Thyroid gland (tissue), 4 donors: Measurements from ENCODE around the gene PNMA6E. TPM values are rescaled to one million over a fixed set of nuclear protein-coding genes. Genes with fewer than 3 reads are reported as not detected.
A peak's percentile ranks its signal among the peaks of the same experiment; 100 is the strongest.

ENCODE experiments used
- DNase-seq, 2 donors: peaks; one replicate each; pipeline ENCODE4 v3.0.0-alpha.2; 2019
- H3K27ac ChIP-seq, 3 donors: fragments of 200-600 bp; sonication (generic); 1 replicate in 2 of 3; 2 replicates in 1 of 3; pipeline ENCODE4 v1.5.1; 2016 to 2019; ENCODE audit warnings: mild to moderate bottlenecking in 1 of 3, moderate library complexity in 1 of 3
- H3K27me3 ChIP-seq: fragments of 200-600 bp; sonication (generic); one replicate; pipeline ENCODE4 v1.5.1; 2019
- H3K36me3 ChIP-seq, 2 donors: fragments of 200-600 bp; sonication (generic); one replicate each; pipeline ENCODE4 v1.5.1; 2016 to 2019
- H3K4me1 ChIP-seq, 2 donors: fragments of 200-600 bp; sonication (generic); one replicate each; pipeline ENCODE4 v1.5.1; 2017 to 2019
- H3K4me3 ChIP-seq, 3 donors: fragments of 200-600 bp; sonication (generic); replicated peaks in 1 of 3; 1 replicate in 2 of 3; 2 replicates in 1 of 3; pipeline ENCODE4 v1.5.1; 2016; ENCODE audit warnings: mild to moderate bottlenecking in 1 of 3
- H3K9me3 ChIP-seq: fragments of 200-600 bp; sonication (generic); one replicate; pipeline ENCODE4 v1.5.1; 2017
- POLR2A ChIP-seq, 2 donors: fragments of 450-650 bp; IDR thresholded peaks; one replicate each; pipeline ENCODE4 v1.6.1; 2017; ENCODE audit warnings: antibody characterized with exemption in 2 of 2, mild to moderate bottlenecking in 2 of 2, moderate library complexity in 1 of 2
- WGBS, 2 donors: methylation state at CpG; one replicate each; pipeline ENCODE4 v1.1.5; 2017; 5-methylcytosine and 5-hydroxymethylcytosine counted together
- intact Hi-C: fragments of 100-400 bp; cut with DNase I; formaldehyde crosslinking; loops from one replicate; pipeline ENCODE4 v1.15.1; 2023
- total RNA-seq, 4 donors: library from RNA; depleted of rRNA; stranded (reverse); fragments of >200 nt; gene quantifications; one replicate each; pipeline ENCODE4 v1.2.3, GENCODE V29; 2016
- TF ChIP-seq, protein P1 (sequence below), 6 experiments: fragments of 200-600 bp in 3 of 6; fragments of 450-650 bp in 3 of 6; sonication (generic) in 3 of 6; IDR thresholded peaks; one replicate each; pipeline ENCODE4 v1.5.1; 2016 to 2019; ENCODE audit warnings: antibody characterized with exemption in 6 of 6, mild to moderate bottlenecking in 2 of 6, inconsistent platforms in 1 of 6, moderate library complexity in 1 of 6

The PNMA6E gene
- total RNA-seq, 4 donors from 2014 or later: not detected

DNA sequence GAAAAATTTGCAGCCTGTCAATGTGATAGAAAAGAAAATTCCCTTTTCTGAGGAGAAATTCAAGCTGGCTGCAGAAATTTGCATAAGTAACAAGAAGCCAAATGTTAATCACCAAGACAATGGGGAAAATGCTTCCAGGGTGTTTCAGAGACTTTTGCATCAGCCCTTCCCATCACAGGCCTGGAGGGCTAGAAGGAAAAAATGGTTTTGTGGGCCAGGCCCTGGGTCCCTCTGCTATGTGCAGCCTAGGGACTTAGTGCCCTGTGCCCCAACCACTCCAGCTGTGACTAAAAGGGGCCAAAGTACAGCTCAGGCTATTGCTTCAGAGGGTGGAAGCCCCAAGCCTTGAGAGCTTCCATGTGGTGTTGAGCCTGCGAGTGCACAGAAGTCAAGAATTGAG is 43.3 kb downstream of the PNMA6E start:
- Histone ChIP-seq H3K27ac (no peak overlapping the region), H3K4me3 (no peak overlapping the region), H3K4me1 (peaks cover 7 to 8% of the 10 kb centered on the region in 2 donors), H3K9me3 (no peaks in the 10 kb centered on the region), H3K27me3 (no peaks in the 10 kb centered on the region), H3K36me3 (no peaks in the 10 kb centered on the region)
- DNase-seq: no peak
- TF ChIP-seq, protein P1, sequence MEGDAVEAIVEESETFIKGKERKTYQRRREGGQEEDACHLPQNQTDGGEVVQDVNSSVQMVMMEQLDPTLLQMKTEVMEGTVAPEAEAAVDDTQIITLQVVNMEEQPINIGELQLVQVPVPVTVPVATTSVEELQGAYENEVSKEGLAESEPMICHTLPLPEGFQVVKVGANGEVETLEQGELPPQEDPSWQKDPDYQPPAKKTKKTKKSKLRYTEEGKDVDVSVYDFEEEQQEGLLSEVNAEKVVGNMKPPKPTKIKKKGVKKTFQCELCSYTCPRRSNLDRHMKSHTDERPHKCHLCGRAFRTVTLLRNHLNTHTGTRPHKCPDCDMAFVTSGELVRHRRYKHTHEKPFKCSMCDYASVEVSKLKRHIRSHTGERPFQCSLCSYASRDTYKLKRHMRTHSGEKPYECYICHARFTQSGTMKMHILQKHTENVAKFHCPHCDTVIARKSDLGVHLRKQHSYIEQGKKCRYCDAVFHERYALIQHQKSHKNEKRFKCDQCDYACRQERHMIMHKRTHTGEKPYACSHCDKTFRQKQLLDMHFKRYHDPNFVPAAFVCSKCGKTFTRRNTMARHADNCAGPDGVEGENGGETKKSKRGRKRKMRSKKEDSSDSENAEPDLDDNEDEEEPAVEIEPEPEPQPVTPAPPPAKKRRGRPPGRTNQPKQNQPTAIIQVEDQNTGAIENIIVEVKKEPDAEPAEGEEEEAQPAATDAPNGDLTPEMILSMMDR (IDR thresholded peaks at IDR 0.05): no peak
- no peak for TF ChIP-seq POLR2A (IDR thresholded peaks at IDR 0.05)
- WGBS, 2 donors: no CpG with 5 or more reads among the region's 1 CpG
- intact Hi-C loops: no loop called here

DNA sequence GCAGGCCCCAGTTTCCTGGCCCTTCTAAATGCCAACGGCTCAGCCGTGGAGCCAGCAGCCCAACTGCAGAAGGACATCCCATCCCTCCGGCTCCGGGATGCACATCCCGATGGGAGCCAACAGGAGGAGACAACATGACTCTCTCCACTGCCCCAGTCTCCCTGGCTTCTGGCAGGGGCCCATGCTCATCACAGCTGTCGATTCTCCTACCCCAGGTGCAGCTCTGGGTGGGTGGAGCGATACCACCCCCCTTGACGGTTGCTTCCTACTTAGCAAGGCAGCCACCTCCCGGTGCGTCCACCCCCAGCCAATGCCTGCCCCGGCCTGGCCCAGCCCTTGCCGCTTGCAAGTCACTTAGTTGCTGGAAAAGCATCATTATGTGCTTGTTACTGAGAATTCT is 47.7 kb downstream of the PNMA6E start:
- 80 to 88% methylated on average over 2 to 7 of the region's 12 CpGs for WGBS, 2 donors
- intact Hi-C loops: no loop called here
- no peaks in the 10 kb centered on the region for H3K9me3 ChIP-seq
- no peak for TF ChIP-seq POLR2A (IDR thresholded peaks at IDR 0.05)
- H3K4me3 ChIP-seq: no peak overlapping the region
- H3K36me3 ChIP-seq: no peaks in the 10 kb centered on the region
- H3K27me3 ChIP-seq: no peaks in the 10 kb centered on the region
- no peak overlapping the region for H3K27ac ChIP-seq
- DNase-seq: no peak
- no peaks in the 10 kb centered on the region for H3K4me1 ChIP-seq

DNA sequence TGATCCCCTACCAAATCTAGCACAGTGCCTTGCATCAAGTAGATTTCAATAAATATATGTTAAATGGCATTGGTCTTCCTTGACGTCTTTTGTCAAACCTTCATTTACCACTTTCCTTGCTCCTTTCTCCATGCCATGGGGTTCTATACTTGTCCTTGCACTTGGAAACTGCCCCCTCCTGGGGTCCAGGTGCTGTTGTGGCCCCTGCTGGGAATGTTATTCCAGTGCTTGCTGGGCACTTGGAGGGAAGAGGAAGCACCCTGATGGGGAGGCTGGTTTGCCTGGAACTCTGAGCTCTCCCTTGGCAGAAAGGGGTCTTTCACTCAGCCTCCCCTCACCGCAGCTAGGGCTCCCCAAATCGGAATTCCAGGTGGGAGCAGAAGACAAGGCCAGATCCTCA is 48.3 kb downstream of the PNMA6E start:
- no peaks in the 10 kb centered on the region for H3K4me1 ChIP-seq
- no peak overlapping the region for H3K27ac ChIP-seq
- no peaks in the 10 kb centered on the region for H3K9me3 ChIP-seq
- H3K36me3 ChIP-seq: no peaks in the 10 kb centered on the region
- no peaks in the 10 kb centered on the region for H3K27me3 ChIP-seq
- intact Hi-C loops: no loop called here
- no peak for TF ChIP-seq POLR2A (IDR thresholded peaks at IDR 0.05)
- TF ChIP-seq, protein P1 (IDR thresholded peaks at IDR 0.05): no peak
- 93 to 94% methylated on average over 1 of the region's 3 CpGs for WGBS, 2 donors
- no peak for DNase-seq
- H3K4me3 ChIP-seq: no peak overlapping the region

DNA sequence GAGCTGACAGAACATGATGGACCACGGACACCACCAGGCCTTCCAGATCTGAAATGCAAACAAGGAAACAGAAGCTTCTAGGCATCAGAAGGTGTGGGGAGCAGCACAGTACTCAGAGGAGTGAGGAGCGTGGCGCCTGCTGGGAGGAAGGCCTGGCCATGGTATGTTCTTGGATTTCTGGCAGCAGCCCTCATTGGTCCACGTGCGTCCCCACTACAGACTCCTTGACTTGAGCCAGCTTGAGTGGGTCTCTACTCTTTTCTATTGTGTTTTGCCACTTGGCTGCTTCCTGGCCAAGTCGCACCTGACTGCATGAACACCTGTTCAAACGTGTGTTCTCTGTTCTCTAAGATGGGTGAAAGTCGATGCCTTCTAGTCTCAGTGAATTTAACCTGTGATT is 49.2 kb downstream of the PNMA6E start:
- Histone ChIP-seq H3K36me3 (peaks cover 0 to 5% of the 10 kb centered on the region in 2 donors), H3K27ac (no peak overlapping the region), H3K4me1 (no peaks in the 10 kb centered on the region), H3K9me3 (no peaks in the 10 kb centered on the region), H3K27me3 (no peaks in the 10 kb centered on the region), H3K4me3 (no peak overlapping the region)
- DNase-seq: peak; percentile 54 to 56
- intact Hi-C loops: no loop called here
- TF ChIP-seq, protein P1 (IDR thresholded peaks at IDR 0.05): no peak
- TF ChIP-seq POLR2A (IDR thresholded peaks at IDR 0.05): no peak
- WGBS, 2 donors: 47 to 83% methylated on average over 8 of the region's 8 CpGs

DNA sequence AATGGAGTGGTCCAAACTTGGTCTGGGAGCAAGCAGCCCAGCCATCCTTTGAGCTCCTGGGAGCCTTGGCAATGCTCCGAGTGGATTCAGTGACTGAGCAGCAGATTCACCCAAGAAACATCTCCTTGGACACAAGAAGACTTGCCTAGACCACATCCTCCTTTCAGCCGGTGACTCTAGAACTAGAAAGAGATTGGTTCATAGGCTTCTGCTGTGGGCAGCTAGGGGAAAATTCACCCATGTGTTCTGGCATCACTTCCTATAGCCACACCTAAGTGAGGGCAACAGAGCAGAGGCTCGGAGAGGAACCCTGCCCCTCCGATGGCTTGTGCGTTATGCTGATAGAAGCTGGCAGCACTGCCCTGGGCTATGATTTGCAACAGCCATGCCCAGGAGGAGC is 51.2 kb downstream of the PNMA6E start:
- H3K27ac ChIP-seq: no peak overlapping the region
- WGBS, 2 donors: 96 to 100% methylated on average over 3 to 4 of the region's 5 CpGs

More for the DNA sequence above, 51.2 kb downstream of the PNMA6E start:
- Histone ChIP-seq H3K36me3 (peaks cover 0 to 5% of the 10 kb centered on the region in 2 donors), H3K4me3 (no peak overlapping the region), H3K27me3 (no peaks in the 10 kb centered on the region), H3K4me1 (no peaks in the 10 kb centered on the region), H3K9me3 (no peaks in the 10 kb centered on the region)
- TF ChIP-seq, protein P1 (IDR thresholded peaks at IDR 0.05): no peak
- no peak for TF ChIP-seq POLR2A (IDR thresholded peaks at IDR 0.05)
- DNase-seq: no peak
- intact Hi-C loops: no loop called here
